ENCODE measurements around the gene ARHGEF3. TPM values are rescaled to one million over a fixed set of nuclear protein-coding genes. Genes with fewer than 3 reads are reported as not detected.

The ARHGEF3 gene
- polyA plus RNA-seq, 1 donor from 2014 or later = 39.1 TPM

GRCh38 chr3:56829533-56829932 is 27.8 kb upstream of the ARHGEF3 start:
- Mint-ChIP-seq H3K36me3 (peaks cover 3% of the 10 kb centered on the region), H3K27ac (no peak overlapping the region), H3K9me3 (peaks cover 0 to 1% (median 0%) of the 10 kb centered on the region in 3 donors), H3K4me3 (no peak overlapping the region), H3K4me1 (peaks cover 0 to 3% (median 1%) of the 10 kb centered on the region in 3 donors), H3K27me3 (no peaks in the 10 kb centered on the region)

- H3K36me3 Mint-ChIP-seq = peaks cover 3% of the 10 kb centered on the region
- H3K4me1 Mint-ChIP-seq = peaks cover 0 to 6% (median 1%) of the 10 kb centered on the region in 3 donors
- H3K27ac Mint-ChIP-seq = no peak overlapping the region
- H3K9me3 Mint-ChIP-seq = peaks cover 0 to 1% (median 0%) of the 10 kb centered on the region in 3 donors
- H3K27me3 Mint-ChIP-seq = no peaks in the 10 kb centered on the region
- H3K4me3 Mint-ChIP-seq = no peak overlapping the region
Measured at GRCh38 chr3:56826831-56827722, 25.3 kb upstream of the ARHGEF3 start.

- Mint-ChIP-seq H3K36me3 (peaks cover 3% of the 10 kb centered on the region), H3K9me3 (peaks cover 0 to 1% (median 0%) of the 10 kb centered on the region in 3 donors), H3K27me3 (no peaks in the 10 kb centered on the region), H3K27ac (no peak overlapping the region), H3K4me3 (no peak overlapping the region), H3K4me1 (peaks cover 0 to 6% (median 1%) of the 10 kb centered on the region in 3 donors)
Measured at GRCh38 chr3:56825567-56826438, 24.1 kb upstream of the ARHGEF3 start.

GRCh38 chr3:56823984-56824703 is 22.4 kb upstream of the ARHGEF3 start:
- Mint-ChIP-seq H3K4me3 (no peak overlapping the region), H3K27ac (no peak overlapping the region), H3K27me3 (no peaks in the 10 kb centered on the region), H3K9me3 (peaks cover 0 to 1% (median 0%) of the 10 kb centered on the region in 3 donors), H3K4me1 (peaks cover 0 to 3% (median 1%) of the 10 kb centered on the region in 3 donors), H3K36me3 (peaks cover 3% of the 10 kb centered on the region)

DNA sequence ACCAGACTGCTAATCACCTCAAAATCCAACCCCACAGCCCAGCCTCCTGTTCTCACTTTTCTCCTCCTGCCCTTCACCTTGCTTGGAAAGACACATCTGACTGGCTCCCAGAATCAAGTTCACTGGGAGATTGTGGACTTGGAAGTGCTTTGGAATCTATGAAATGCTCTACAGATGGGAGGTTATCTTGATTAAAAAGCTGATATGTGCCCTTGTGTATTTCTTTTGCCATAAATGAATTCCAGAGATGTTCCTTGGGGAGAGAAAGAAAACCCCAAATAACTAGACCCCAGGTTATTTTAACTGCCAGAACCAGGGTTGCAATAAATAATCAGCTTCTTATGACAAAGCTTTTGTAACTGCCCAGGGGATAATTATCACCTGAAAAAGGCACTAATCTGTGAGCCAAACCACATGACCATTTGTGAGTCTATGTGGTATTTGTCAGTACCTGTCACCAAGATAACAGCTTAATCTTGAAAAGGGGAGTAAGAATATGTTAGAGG is 21.7 kb upstream of the ARHGEF3 start:
- Mint-ChIP-seq H3K27ac (no peak overlapping the region), H3K36me3 (peaks cover 3% of the 10 kb centered on the region), H3K9me3 (peaks cover 0 to 1% (median 0%) of the 10 kb centered on the region in 3 donors), H3K4me3 (no peak overlapping the region), H3K4me1 (peaks cover 0 to 3% (median 1%) of the 10 kb centered on the region in 3 donors), H3K27me3 (no peaks in the 10 kb centered on the region)

DNA sequence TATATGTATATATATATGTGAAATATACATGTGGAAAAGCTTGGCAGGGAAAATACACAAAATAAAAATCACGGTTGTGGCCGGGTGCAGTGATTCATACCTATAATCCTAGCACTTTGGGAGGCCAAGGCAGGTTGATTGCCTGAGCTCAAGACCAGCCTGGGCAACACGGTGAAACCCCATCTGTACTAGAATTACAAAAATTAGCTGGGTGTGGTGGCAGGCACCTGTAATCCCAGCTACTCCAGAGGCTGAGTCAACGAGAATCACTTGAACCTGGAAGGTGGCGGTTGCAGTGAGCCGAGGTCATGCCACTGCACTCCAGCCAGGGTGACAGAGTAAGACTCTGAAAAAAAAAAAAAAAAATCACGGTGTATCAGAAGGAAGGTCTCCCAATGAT is 20.8 kb upstream of the ARHGEF3 start:
- H3K27me3 Mint-ChIP-seq = no peaks in the 10 kb centered on the region
- no peak overlapping the region for H3K4me3 Mint-ChIP-seq
- H3K4me1 Mint-ChIP-seq = peaks cover 0 to 3% (median 2%) of the 10 kb centered on the region in 3 donors
- H3K36me3 Mint-ChIP-seq = peaks cover 3% of the 10 kb centered on the region
- peaks cover 0 to 1% (median 0%) of the 10 kb centered on the region in 3 donors for H3K9me3 Mint-ChIP-seq
- H3K27ac Mint-ChIP-seq = no peak overlapping the region

- no peaks in the 10 kb centered on the region for H3K36me3 Mint-ChIP-seq
- H3K4me1 Mint-ChIP-seq = peaks cover 0 to 3% (median 2%) of the 10 kb centered on the region in 3 donors
- H3K4me3 Mint-ChIP-seq = no peak overlapping the region
- no peaks in the 10 kb centered on the region for H3K9me3 Mint-ChIP-seq
- no peaks in the 10 kb centered on the region for H3K27me3 Mint-ChIP-seq
- H3K27ac Mint-ChIP-seq = no peak overlapping the region
Measured at GRCh38 chr3:56819016-56819809, 17.5 kb upstream of the ARHGEF3 start.

GRCh38 chr3:56818156-56818985 is 16.6 kb upstream of the ARHGEF3 start:
- Mint-ChIP-seq H3K36me3 (no peaks in the 10 kb centered on the region), H3K27me3 (no peaks in the 10 kb centered on the region), H3K4me1 (peaks cover 0 to 3% (median 2%) of the 10 kb centered on the region in 3 donors), H3K27ac (no peak overlapping the region), H3K4me3 (no peak overlapping the region), H3K9me3 (no peaks in the 10 kb centered on the region)

DNA sequence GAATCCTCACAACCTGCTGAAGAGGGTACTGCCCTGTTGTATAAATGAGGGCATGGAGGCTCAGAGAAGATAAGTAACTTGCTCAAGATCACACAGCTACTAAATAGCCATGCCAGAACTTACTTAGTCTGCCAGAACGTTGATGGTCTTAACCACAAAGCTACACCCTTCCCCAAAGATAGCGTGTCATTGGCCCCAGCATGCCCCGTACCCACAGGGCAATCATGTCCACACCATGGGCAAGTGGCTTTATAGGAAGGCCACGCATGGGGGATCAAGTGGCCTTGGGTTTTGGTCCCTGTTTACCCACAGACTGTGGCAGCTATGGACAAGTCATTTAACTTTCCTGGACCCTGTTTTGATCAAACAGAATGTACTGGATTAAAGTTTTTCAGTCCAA is 15.9 kb upstream of the ARHGEF3 start:
- no peak overlapping the region for H3K4me3 Mint-ChIP-seq
- H3K36me3 Mint-ChIP-seq = no peaks in the 10 kb centered on the region
- H3K27ac Mint-ChIP-seq = no peak overlapping the region
- H3K9me3 Mint-ChIP-seq = no peaks in the 10 kb centered on the region
- peaks cover 0 to 8% (median 0%) of the 10 kb centered on the region in 3 donors for H3K4me1 Mint-ChIP-seq
- H3K27me3 Mint-ChIP-seq = no peaks in the 10 kb centered on the region

GRCh38 chr3:56816061-56816460 is 14.3 kb upstream of the ARHGEF3 start:
- H3K4me1 Mint-ChIP-seq = peaks cover 0 to 13% (median 0%) of the 10 kb centered on the region in 3 donors
- no peak overlapping the region for H3K4me3 Mint-ChIP-seq
- H3K36me3 Mint-ChIP-seq = no peaks in the 10 kb centered on the region
- H3K27ac Mint-ChIP-seq = no peak overlapping the region
- no peaks in the 10 kb centered on the region for H3K27me3 Mint-ChIP-seq
- no peaks in the 10 kb centered on the region for H3K9me3 Mint-ChIP-seq

GRCh38 chr3:56815589-56815988 is 13.8 kb upstream of the ARHGEF3 start:
- no peaks in the 10 kb centered on the region for H3K9me3 Mint-ChIP-seq
- peak overlapping the region in 1 of 4 donors; percentile 44 for H3K4me3 Mint-ChIP-seq
- H3K36me3 Mint-ChIP-seq = no peaks in the 10 kb centered on the region
- H3K27ac Mint-ChIP-seq = no peak overlapping the region
- peaks cover 0 to 13% (median 0%) of the 10 kb centered on the region in 3 donors for H3K4me1 Mint-ChIP-seq
- H3K27me3 Mint-ChIP-seq = no peaks in the 10 kb centered on the region

- H3K36me3 Mint-ChIP-seq = no peaks in the 10 kb centered on the region
- no peak overlapping the region for H3K27ac Mint-ChIP-seq
- H3K9me3 Mint-ChIP-seq = no peaks in the 10 kb centered on the region
- no peaks in the 10 kb centered on the region for H3K27me3 Mint-ChIP-seq
- peak overlapping the region in 1 of 4 donors; percentile 21 for H3K4me3 Mint-ChIP-seq
- H3K4me1 Mint-ChIP-seq = peaks cover 0 to 13% (median 0%) of the 10 kb centered on the region in 3 donors
Measured at GRCh38 chr3:56813653-56813960, 11.9 kb upstream of the ARHGEF3 start.
